ENCODE results near the gene IL11.

Gene IL11

DNA sequence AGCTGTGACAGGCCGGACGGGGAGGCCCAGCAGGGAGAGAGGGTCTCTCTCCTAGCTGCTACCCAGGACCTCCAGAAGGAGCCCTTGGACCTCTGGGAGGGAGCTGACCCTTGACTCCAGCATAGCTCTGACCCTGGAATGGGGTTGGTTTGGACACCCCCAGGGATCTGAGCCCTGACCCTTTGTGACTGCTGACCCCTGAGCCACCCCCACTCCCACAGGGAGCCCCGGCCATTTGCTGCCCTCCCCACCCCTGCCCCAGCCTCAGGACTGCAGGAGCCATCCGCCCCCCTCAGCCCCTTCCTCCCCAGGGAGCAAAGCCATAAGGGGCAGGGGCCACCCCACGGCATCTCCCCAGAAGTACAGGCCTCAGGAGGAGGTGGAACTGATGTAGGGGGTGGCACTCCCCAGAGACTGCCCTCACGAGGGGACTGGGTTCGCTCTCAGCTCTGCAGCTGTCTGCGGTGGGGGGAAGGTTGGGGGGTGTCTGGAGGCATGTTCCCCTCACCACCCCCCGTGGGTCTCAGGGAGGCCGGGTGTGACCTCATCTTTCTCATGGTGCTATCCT is 22.7 kb downstream of the IL11 start:
- TF ChIP-seq, protein P1, sequence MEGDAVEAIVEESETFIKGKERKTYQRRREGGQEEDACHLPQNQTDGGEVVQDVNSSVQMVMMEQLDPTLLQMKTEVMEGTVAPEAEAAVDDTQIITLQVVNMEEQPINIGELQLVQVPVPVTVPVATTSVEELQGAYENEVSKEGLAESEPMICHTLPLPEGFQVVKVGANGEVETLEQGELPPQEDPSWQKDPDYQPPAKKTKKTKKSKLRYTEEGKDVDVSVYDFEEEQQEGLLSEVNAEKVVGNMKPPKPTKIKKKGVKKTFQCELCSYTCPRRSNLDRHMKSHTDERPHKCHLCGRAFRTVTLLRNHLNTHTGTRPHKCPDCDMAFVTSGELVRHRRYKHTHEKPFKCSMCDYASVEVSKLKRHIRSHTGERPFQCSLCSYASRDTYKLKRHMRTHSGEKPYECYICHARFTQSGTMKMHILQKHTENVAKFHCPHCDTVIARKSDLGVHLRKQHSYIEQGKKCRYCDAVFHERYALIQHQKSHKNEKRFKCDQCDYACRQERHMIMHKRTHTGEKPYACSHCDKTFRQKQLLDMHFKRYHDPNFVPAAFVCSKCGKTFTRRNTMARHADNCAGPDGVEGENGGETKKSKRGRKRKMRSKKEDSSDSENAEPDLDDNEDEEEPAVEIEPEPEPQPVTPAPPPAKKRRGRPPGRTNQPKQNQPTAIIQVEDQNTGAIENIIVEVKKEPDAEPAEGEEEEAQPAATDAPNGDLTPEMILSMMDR (IDR thresholded peaks at IDR 0.05): no peak

DNA sequence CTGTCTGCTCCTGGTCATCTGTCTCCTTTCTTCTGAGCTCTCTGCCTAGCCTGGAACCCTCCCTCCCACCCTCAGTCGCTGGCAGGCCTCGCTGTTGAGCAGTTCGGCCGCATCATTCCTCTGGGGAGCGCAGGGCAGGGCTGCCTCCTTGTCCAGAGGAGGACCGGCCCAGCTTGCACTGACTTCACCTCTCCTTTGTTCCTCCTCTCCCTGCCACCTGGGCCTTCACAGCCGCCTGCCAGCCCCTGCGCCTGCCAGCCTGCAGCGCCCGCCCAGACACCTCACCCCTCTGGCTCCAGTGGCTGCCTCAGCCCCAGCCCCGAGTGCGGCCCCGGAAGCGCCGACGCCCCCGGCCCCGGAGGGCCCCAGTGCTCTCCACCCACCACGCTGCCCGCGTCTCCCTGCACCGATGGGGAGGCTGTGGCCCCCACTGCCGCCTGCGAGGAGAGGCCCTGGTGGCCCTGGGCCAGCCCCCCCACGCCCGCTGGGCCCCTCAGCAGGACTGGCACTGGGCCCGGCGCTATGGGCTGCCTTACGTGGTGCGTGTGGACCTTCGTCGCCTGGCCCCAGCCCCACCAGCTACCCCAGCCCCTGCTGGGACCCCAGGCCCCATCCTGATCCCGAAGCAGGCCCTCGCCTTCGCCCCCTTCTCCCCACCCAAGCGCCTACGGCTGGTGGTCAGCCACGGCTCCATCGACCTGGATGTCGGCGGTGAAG is 23.4 kb downstream of the IL11 start:
- TF ChIP-seq, protein P1 (IDR thresholded peaks at IDR 0.05): no peak

DNA sequence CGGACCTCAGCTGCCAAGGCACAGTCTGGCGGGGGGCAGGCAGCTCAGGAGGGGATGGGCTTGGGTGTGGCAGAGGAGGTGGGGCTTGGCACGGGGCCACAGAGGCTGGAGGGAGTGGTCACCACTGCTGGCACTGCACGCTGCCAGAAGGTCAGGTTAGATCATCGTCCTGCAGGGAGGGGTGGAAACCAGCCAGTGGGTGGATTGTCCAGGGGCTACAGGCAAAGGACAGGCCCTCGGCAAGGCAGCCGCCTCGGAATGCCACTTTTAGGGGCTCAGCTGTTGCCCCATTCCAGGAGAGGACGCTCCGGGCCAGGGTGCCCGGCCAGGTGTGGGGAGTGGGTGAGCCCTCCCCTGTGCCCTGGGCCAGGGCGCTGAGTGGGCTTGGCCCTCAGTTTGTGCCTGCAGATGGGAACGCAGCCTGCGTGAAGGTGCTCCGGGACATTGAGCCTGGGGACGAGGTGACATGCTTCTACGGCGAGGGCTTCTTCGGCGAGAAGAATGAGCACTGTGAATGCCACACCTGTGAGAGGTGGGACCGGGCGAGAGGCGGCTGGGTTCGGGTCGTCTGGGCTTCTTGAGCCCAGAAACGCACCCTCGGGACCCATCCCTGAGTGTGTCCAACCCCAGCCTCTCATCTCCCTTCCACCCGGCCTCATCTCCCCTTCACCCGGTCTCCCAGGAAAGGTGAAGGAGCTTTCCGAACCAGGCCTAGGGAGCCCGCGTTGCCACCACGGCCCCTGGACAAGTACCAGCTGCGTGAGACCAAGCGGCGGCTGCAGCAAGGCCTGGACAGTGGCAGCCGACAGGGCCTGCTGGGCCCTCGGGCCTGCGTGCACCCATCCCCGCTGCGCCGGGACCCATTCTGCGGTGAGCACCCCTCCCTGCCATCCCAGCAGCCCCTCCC is 24.2 kb downstream of the IL11 start:
- TF ChIP-seq, protein P1 (IDR thresholded peaks at IDR 0.05): no peak

DNA sequence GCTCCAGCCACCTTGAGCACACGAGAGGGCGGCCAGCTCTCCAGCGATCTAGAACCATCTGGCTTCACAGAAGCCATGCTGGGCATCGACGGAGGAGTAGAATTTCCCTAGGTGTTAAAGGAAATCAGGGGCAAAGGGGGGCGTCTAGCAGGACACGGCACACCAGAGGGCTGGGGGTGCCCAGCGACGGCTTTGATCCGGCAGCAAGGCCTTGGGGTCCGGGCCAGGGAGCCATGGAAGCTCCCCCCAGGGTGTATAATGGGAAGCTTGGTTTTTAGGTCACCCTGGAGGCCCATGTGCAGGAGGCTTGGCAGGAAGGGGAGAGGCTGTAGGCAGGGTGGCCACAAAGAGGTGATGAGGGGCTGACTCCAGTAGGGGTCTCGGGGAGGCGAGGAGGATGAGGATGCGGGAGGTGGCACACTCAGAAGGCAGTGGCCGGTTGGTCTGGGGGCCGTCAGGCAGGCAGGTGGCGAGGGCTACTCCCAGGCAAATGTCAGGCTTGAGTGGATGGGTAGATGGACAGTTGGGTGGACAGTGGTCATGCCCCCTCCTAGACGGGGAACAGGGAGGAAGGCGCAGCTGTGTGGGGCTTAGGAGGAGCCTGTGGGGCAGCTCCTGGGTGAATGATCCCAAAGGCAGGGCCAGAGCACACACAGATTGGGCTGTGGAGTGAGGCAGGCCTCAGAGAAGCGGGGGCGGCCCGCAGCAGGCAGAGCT is 25.0 kb downstream of the IL11 start:
- TF ChIP-seq, protein P1 (IDR thresholded peaks at IDR 0.05): no peak

- TF ChIP-seq, protein P1 (IDR thresholded peaks at IDR 0.05): no peak
Measured at GRCh38 chr19:55344444-55344843, 25.8 kb downstream of the IL11 start.

DNA sequence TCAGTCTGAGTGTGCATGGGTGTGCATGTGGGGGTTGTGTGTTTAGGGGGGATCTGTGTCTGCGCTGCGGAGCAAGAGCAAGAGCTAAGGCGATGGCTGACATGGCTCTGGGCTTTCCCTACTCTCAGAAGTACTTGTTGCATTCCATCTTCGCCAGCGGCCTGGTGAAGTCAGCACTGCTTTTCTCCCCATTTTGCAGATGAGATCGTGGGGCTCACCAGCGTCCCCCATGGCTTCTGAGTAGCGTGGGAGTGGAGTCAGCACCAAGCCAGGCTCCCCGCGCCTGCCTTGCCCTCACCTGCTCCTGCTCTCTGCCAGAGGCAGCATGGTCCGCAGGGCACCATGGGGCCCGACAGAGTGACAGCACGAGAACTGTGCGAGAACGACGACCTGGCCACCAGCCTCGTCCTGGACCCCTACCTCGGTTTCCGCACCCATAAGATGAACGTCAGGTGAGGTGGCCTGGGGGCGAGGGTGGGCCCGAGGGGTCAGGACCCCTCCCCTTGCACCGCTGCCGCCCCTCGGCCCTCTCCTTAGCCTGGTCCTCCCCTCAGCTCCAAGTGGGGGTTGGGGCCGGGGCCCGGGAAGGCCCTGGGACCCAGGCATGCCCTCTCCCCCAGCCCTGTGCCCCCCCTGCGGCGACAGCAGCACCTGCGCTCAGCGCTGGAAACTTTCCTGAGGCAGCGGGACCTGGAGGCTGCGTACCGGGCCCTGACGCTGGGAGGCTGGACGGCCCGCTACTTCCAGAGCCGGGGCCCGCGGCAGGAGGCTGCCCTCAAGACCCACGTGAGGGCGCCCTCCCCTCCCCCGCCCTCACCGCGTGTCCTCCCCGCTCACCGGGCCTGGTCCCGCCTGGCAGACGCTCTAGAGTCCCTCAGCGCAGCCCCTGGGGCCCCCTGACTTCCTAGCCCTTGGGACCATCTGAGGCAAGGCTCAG is 28.4 kb downstream of the IL11 start:
- TF ChIP-seq, protein P1 (IDR thresholded peaks at IDR 0.05): no peak
